Activated CD8-positive, alpha-beta T cell treated with anti-CD3 and anti-CD28 coated beads for 36 hours (primary cell): ENCODE data around the gene SYTL1. TPM values are rescaled to one million over a fixed set of nuclear protein-coding genes. Genes with fewer than 3 reads are reported as not detected.

Experiments
- ATAC-seq: fragments of 200-7000 bp; cut with Tn5 transposase; one replicate; pipeline ENCODE4 v1.10.0; 2021; ENCODE audit warnings: mild to moderate bottlenecking, moderate library complexity
- CTCF ChIA-PET: fragments of 350-600 bp; sonication (Branson Sonifier 250); formaldehyde crosslinking; loops from one replicate; lab custom pipeline; 2021; ENCODE audit warnings: antibody characterized with exemption; lab: Charles Lee
- POLR2A ChIA-PET: fragments of 350-600 bp; sonication (Branson Sonifier 250); formaldehyde crosslinking; loops from one replicate; lab custom pipeline; 2021; ENCODE audit warnings: antibody characterized with exemption; lab: Charles Lee
- DNase-seq: peaks from one replicate; pipeline ENCODE4 v3.0.0-alpha.2; 2020
- H3K27ac Mint-ChIP-seq: one replicate; pipeline ENCODE4 v1.8.0; 2021; ENCODE audit warnings: mild to moderate bottlenecking, mixed read lengths
- H3K27me3 Mint-ChIP-seq: one replicate; pipeline ENCODE4 v1.8.0; 2021; ENCODE audit warnings: mixed read lengths
- H3K36me3 Mint-ChIP-seq: one replicate; pipeline ENCODE4 v1.8.0; 2021; ENCODE audit warnings: low read depth, mixed read lengths
- H3K4me1 Mint-ChIP-seq: one replicate; pipeline ENCODE4 v1.8.0; 2021; ENCODE audit warnings: low read depth, mixed read lengths
- H3K4me3 Mint-ChIP-seq: one replicate; pipeline ENCODE4 v1.8.0; 2021; ENCODE audit warnings: mild to moderate bottlenecking, moderate library complexity, mixed read lengths
- H3K9me3 Mint-ChIP-seq: one replicate; pipeline ENCODE4 v1.8.0; 2021; ENCODE audit warnings: mixed read lengths
- CTCF ChIP-seq: fragments of 200-600 bp; IDR thresholded peaks from one replicate; pipeline ENCODE4 v1.8.0; 2022; ENCODE audit warnings: antibody characterized with exemption, mild to moderate bottlenecking
- intact Hi-C: fragments of 100-400 bp; cut with micrococcal nuclease; formaldehyde crosslinking; loops from one replicate; pipeline ENCODE4 v1.10.0; 2022
- total RNA-seq, 2 experiments: library from RNA; stranded (reverse); gene quantifications; one replicate each; pipeline ENCODE4 v1.2.3, GENCODE V29; 2021

The SYTL1 gene
- total RNA-seq, 2 experiments from 2014 or later = 77.7 to 80.6 TPM

DNA sequence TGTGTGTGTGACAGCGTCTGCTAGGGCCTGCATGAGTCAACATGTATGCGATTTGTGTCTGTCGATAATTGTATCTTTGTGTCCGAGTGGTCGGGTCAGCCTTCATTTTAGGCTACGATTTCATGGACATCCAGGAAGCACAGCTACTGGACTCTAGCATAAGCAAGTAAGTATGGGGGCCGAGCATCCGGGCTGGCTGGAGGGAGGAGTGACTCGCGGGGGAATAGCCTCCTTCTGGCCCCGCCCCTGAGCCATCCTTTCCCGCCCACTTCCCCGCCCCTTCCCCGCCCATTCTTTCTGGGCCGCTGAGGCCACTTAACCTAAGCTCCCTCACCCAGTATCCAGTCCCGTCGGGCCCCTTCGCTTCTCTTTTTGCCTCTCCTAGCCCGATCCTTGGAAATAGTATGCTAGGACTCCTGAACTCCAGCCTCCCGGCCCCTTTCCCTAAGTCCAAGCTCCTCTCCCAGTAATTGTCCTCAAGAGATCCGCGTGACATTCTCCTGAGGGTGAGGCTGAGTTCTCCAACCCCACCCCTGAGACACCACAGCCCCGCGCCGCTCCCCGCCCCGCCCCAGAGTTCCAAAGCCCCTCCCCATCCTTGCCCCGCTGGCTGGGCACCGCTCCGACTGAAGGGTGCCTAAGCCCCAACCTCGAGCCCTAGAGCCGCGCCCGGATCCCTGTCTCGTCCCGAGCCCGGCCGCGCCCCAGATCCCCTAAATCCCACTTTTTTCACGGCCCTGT lies 23.7 kb downstream of the SYTL1 start:
- CTCF ChIA-PET = interaction anchor here (0.8 to 8.2 kb wide), 19 partner anchors 8 to 948 kb away, joined by 3 to 91 read pairs (median 6); partner anchors contain the start of gene CD164L2
- no peak for TF ChIP-seq CTCF

GRCh38 chr1:27366113-27366410 lies 24.2 kb downstream of the SYTL1 start:
- no peak for TF ChIP-seq CTCF
- H3K27ac Mint-ChIP-seq = peak overlapping the region; percentile 32
- peak; percentile 92 for DNase-seq
- peaks cover 18% of the 10 kb centered on the region for H3K4me1 Mint-ChIP-seq
- intact Hi-C loops = no loop called here
- H3K4me3 Mint-ChIP-seq = peak overlapping the region; percentile 82
- CTCF ChIA-PET = interaction anchor here (0.9 to 8.2 kb wide), 19 partner anchors 9 to 949 kb away, joined by 3 to 91 read pairs (median 6); partner anchors contain the start of gene CD164L2
- POLR2A ChIA-PET = interaction anchor here (0.7 to 3.2 kb wide), 10 partner anchors 10 to 156 kb away, joined by 3 to 31 read pairs (median 3); partner anchors contain the start of gene CD164L2
- ATAC-seq = peak; percentile 73
- H3K27me3 Mint-ChIP-seq = no peaks in the 10 kb centered on the region
- H3K9me3 Mint-ChIP-seq = no peaks in the 10 kb centered on the region
- no peaks in the 10 kb centered on the region for H3K36me3 Mint-ChIP-seq

More for the DNA sequence above, 23.7 kb downstream of the SYTL1 start:
- H3K9me3 Mint-ChIP-seq = no peaks in the 10 kb centered on the region
- intact Hi-C loops = no loop called here
- H3K4me3 Mint-ChIP-seq = peak overlapping the region; percentile 82
- DNase-seq (peak; percentile 90), ATAC-seq (peak; percentile 76)
- POLR2A ChIA-PET = interaction anchor here (0.7 to 3.2 kb wide), 11 partner anchors 9 to 281 kb away, joined by 3 to 31 read pairs (median 3); no protein-coding TSS in a partner anchor
- H3K4me1 Mint-ChIP-seq = peaks cover 18% of the 10 kb centered on the region
- H3K27ac Mint-ChIP-seq = peak overlapping the region; percentile 71
- H3K36me3 Mint-ChIP-seq = no peaks in the 10 kb centered on the region
- H3K27me3 Mint-ChIP-seq = no peaks in the 10 kb centered on the region

DNA sequence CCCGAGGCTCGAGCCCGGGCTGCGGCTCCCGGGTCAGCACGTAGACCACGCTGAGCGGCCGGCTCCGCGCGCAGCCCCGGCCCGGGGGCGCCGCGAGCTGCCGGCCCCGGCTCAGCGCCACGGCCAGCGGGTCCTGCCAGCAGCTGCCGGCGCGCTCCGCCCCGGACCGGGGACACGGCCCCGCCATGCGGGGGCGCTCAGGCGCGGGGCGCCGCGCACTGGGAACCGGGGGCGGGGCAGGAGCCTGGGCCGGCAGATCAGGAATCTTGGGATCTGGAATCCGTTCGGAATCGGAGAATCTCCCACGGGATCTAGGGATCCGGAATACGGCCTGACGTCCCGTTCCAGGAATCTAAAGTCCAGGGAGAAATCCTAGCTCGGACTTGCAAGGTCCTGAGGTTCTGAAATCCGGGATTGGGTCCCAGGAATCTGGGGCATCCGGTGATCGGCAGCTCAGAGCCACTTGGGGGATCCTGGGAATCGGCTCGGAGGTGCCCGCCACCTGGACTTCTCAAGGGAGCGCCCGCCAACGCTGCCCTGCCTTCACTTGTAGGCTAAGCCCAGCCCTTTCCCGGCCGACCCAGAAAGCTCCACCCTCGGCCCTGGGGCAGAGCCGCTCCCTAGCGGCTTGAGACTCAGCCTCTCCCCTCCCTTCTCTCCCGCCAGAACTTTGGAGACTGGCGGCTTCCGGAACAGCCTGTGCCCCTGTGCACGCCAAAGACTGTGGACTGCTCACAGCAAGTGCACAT lies 24.8 kb downstream of the SYTL1 start, which contains the start of gene MAP3K6:
Gene MAP3K6 (minus strand): TSS at position 551 of the 749 bp plus-strand sequence. CDS start 364 bp downstream, at position 187.
- H3K36me3 Mint-ChIP-seq = no peaks in the 10 kb centered on the region
- H3K9me3 Mint-ChIP-seq = no peaks in the 10 kb centered on the region
- peak within 1 kb of the TSS; percentile 32 for H3K27ac Mint-ChIP-seq
- intact Hi-C loops = no loop called here
- H3K4me3 Mint-ChIP-seq = peak within 1 kb of the TSS; percentile 82
- no peaks in the 10 kb centered on the region for H3K27me3 Mint-ChIP-seq
- peak; percentile 24 for TF ChIP-seq CTCF
- CTCF ChIA-PET = interaction anchor here (0.7 to 8.2 kb wide), 18 partner anchors 9 to 949 kb away, joined by 3 to 91 read pairs (median 6); partner anchors contain the start of gene CD164L2
- POLR2A ChIA-PET = interaction anchor here (0.7 to 3.2 kb wide), 7 partner anchors 10 to 217 kb away, joined by 3 to 31 read pairs (median 3); partner anchors contain the start of gene CD164L2
- ATAC-seq (peak; percentile 25), DNase-seq (peak; percentile 59)
- peaks cover 18% of the 10 kb centered on the region for H3K4me1 Mint-ChIP-seq

DNA sequence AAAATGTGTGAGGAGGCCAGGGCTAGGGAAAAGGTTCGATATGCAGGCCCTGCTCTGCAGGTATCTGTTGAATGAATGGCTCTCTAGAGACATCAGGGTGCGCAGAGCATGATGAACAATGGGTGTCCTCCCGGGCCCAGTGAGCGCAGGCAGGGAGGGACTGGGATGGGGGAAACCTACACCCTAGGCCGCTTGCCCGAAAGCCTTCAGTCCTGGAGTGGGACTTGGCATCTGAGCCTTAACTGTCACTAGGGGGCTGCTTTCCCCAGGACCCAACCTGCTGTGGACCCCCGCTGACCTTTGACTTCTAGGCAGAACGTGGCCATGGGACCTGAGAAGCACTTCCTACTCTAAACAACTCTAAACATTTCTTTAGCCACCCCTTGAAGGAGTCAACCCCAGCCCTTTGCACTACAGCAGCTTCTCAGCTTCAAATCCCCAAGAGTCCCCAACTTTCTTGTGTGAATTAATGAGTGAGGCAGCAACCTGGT lies 25.4 kb downstream of the SYTL1 start:
- no peaks in the 10 kb centered on the region for H3K27me3 Mint-ChIP-seq
- intact Hi-C loops = no loop called here
- POLR2A ChIA-PET = interaction anchor here (0.8 to 3.2 kb wide), 5 partner anchors 11 to 216 kb away, joined by 3 to 31 read pairs (median 3); partner anchors contain the start of gene CD164L2
- peak overlapping the region; percentile 52 for H3K4me3 Mint-ChIP-seq
- H3K27ac Mint-ChIP-seq = no peak overlapping the region
- DNase-seq (no peak), ATAC-seq (no peak)
- H3K4me1 Mint-ChIP-seq = peaks cover 18% of the 10 kb centered on the region
- no peaks in the 10 kb centered on the region for H3K9me3 Mint-ChIP-seq
- TF ChIP-seq CTCF = no peak
- no peaks in the 10 kb centered on the region for H3K36me3 Mint-ChIP-seq
- CTCF ChIA-PET = interaction anchor here (0.7 to 8.2 kb wide), 14 partner anchors 10 to 241 kb away, joined by 3 to 91 read pairs (median 7); partner anchors contain the start of gene CD164L2
